Aorta (tissue), 5 donors: Measurements from ENCODE around the gene PLCXD3. TPM values are rescaled to one million over a fixed set of nuclear protein-coding genes. Genes with fewer than 3 reads are reported as not detected.
A peak's percentile ranks its signal among the peaks of the same experiment; 100 is the strongest.

ENCODE experiments used
- ATAC-seq: fragments of 200-7000 bp; cut with Tn5 transposase; one replicate; pipeline ENCODE4 v1.9.1; 2022; ENCODE audit warnings: moderate library complexity; ENCODE audit not compliant: low FRiP score
- DNase-seq, 2 donors: peaks; one replicate each; pipeline ENCODE4 v3.0.0-alpha.2; 2020
- H3K27ac ChIP-seq, 2 donors: one replicate each; pipeline ENCODE4 v1.5.1; 2013; ENCODE audit warnings: low read length in 2 of 2, mild to moderate bottlenecking in 2 of 2, moderate library complexity in 2 of 2, control low read depth in 1 of 2, inconsistent platforms in 1 of 2, low read depth in 1 of 2
- H3K27me3 ChIP-seq, 2 donors: one replicate each; pipeline ENCODE4 v1.6.1; 2013; ENCODE audit warnings: control low read depth in 1 of 2, low read length in 1 of 2, mild to moderate bottlenecking in 1 of 2, moderate library complexity in 1 of 2; ENCODE audit not compliant: insufficient read depth in 2 of 2, control insufficient read depth in 1 of 2
- H3K36me3 ChIP-seq, 2 donors: one replicate each; pipeline ENCODE4 v1.6.1; 2013; ENCODE audit warnings: control low read depth in 1 of 2, low read length in 1 of 2, mild to moderate bottlenecking in 1 of 2; ENCODE audit not compliant: insufficient read depth in 2 of 2, control insufficient read depth in 1 of 2
- H3K4me1 ChIP-seq, 2 donors: one replicate each; pipeline ENCODE4 v1.6.1; 2013; ENCODE audit warnings: low read length in 2 of 2, control low read depth in 1 of 2, mild to moderate bottlenecking in 1 of 2, moderate library complexity in 1 of 2; ENCODE audit not compliant: insufficient read depth in 2 of 2, control insufficient read depth in 1 of 2
- H3K4me3 ChIP-seq, 2 donors: one replicate each; pipeline ENCODE4 v1.5.1; 2013; ENCODE audit warnings: low read length in 2 of 2, control low read depth in 1 of 2, mild to moderate bottlenecking in 1 of 2
- H3K9me3 ChIP-seq: one replicate; pipeline ENCODE4 v1.6.1; 2013; ENCODE audit warnings: mild to moderate bottlenecking, low read length; ENCODE audit not compliant: control insufficient read depth
- WGBS, 2 donors: extraction: QIAGEN DNeasy Blood & Tissue Kit; methylation state at CpG; one replicate each; pipeline ENCODE4 v1.1.7; 2013; 5-methylcytosine and 5-hydroxymethylcytosine counted together
- intact Hi-C, 2 donors: fragments of 100-400 bp; cut with DNase I; formaldehyde crosslinking; loops; one replicate each; pipeline versions ENCODE4 v1.14.2 to v1.15.0; 2022
- polyA plus RNA-seq, 2 donors: library from polyadenylated mRNA; stranded (reverse); fragments of 200-250 nt; gene quantifications; one replicate each; pipeline ENCODE4 v1.2.3, GENCODE V29; 2013
- total RNA-seq, 2 donors: library from RNA; stranded (reverse); fragmentation: NEBNext Ultra II Directional; extraction: Animal tissue kit (Norgen Biotek cat#: 25700); gene quantifications; one replicate each; pipeline ENCODE4 v1.2.1, GENCODE V29; 2021
- donor health status: healthy with polysubstance abuse.
- donor health status: Bipolar disorder and iron deficiency.
- donor health status: DM: no; HTN: no; CAD: no.
- donor health status: DM: no; HTN: no; CAD: no.
- donor health status: DM: yes; HTN: yes; CAD: no.

Gene PLCXD3
- total and polyA plus RNA-seq, 4 donors, result 0.67 to 14.5 (median 8.3) TPM

GRCh38 chr5:41270423-41271251 is 239.8 kb downstream of the PLCXD3 start:
- Histone ChIP-seq H3K9me3 (no peaks in the 10 kb centered on the region), H3K4me3 (peak overlapping the region in 1 of 2 donors; percentile 26), H3K27ac (no peak overlapping the region), H3K36me3 (no peaks in the 10 kb centered on the region), H3K4me1 (no peaks in the 10 kb centered on the region), H3K27me3 (no peaks in the 10 kb centered on the region)
- DNase-seq (no peak), ATAC-seq (peak; percentile 86)
- intact Hi-C loops, result loop anchor here (5.0 to 10.0 kb wide), 6 partner anchors 244 to 572 kb away; partner anchors contain the start of genes C7 (in 1 of the 2) and PLCXD3 (in 1 of the 2)
- 26 to 28% methylated on average over 2 of the region's 2 CpGs for WGBS, 2 donors

- Histone ChIP-seq H3K36me3 (no peaks in the 10 kb centered on the region), H3K9me3 (no peaks in the 10 kb centered on the region), H3K27me3 (no peaks in the 10 kb centered on the region), H3K27ac (no peak overlapping the region), H3K4me1 (no peaks in the 10 kb centered on the region), H3K4me3 (no peak overlapping the region)
- DNase-seq, result no peak
- intact Hi-C loops, result no loop called here
- no peak for ATAC-seq
- 87 to 88% methylated on average over 1 of the region's 1 CpG for WGBS, 2 donors
Measured at GRCh38 chr5:41268894-41269293, 241.5 kb downstream of the PLCXD3 start.

GRCh38 chr5:41266377-41266776 is 244.0 kb downstream of the PLCXD3 start:
- ATAC-seq (no peak), DNase-seq (no peak)
- WGBS, 2 donors, result 81% methylated on average over 2 of the region's 2 CpGs
- H3K27ac ChIP-seq, result no peak overlapping the region
- H3K9me3 ChIP-seq, result no peaks in the 10 kb centered on the region
- no peaks in the 10 kb centered on the region for H3K4me1 ChIP-seq
- H3K27me3 ChIP-seq, result no peaks in the 10 kb centered on the region
- H3K36me3 ChIP-seq, result no peaks in the 10 kb centered on the region
- H3K4me3 ChIP-seq, result no peak overlapping the region
- intact Hi-C loops, result no loop called here

GRCh38 chr5:41264019-41264418 is 246.4 kb downstream of the PLCXD3 start:
- ATAC-seq (peak; percentile 50), DNase-seq (no peak)
- 47 to 51% methylated on average over 3 of the region's 3 CpGs for WGBS, 2 donors

GRCh38 chr5:41263335-41263734 is 247.1 kb downstream of the PLCXD3 start:
- Histone ChIP-seq H3K27ac (no peak overlapping the region), H3K4me3 (no peak overlapping the region), H3K4me1 (no peaks in the 10 kb centered on the region), H3K27me3 (no peaks in the 10 kb centered on the region), H3K9me3 (no peaks in the 10 kb centered on the region), H3K36me3 (no peaks in the 10 kb centered on the region)
- intact Hi-C loops, result no loop called here
- WGBS, 2 donors, result 79 to 90% methylated on average over 2 of the region's 2 CpGs
- DNase-seq (no peak), ATAC-seq (no peak)

More at GRCh38 chr5:41264019-41264418, 246.4 kb downstream of the PLCXD3 start:
- intact Hi-C loops, result no loop called here
- Histone ChIP-seq H3K27ac (no peak overlapping the region), H3K4me3 (no peak overlapping the region), H3K27me3 (no peaks in the 10 kb centered on the region), H3K9me3 (no peaks in the 10 kb centered on the region), H3K4me1 (no peaks in the 10 kb centered on the region), H3K36me3 (no peaks in the 10 kb centered on the region)
